Measurements from ENCODE around the gene SPATS2L.

The SPATS2L gene

DNA sequence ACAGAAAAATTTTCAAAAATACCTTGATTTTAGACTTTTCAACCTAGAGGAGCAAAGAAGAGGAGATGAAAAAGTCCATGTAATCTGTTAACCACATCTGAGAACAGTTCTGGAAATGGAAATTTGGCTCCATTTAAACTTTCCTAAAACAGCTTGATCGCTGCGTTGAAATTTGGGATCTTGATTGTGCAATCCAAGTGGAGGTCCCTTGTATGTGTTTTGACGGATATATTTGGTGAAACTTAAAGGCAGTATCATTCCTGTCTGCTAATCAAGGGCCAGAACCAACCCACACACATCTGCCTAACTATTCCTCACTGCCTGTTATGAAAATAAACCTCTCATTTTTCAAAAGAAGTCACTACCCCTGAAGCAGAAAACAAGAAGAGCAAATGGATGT, 46.6 kb downstream of the SPATS2L start:
- no peak for FAIRE-seq

DNA sequence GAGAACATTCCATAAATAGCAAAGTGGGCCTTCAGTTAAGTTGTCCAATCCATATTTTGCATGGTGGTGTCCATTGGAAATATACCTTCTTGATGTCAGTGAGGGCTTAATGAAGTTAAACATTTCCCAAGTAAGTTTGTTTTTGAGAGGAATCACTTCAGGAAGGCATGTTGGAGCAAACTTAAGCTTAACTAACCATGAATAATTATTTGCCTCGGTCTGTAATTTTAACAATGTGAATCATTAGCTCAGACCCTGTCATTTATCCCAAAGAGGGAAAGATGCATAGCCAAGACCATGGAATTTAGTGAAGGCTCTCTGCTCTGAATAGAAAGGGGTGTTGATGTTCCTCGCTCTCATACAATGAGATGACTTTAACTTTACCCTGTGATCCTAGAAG, 47.4 kb downstream of the SPATS2L start:
- FAIRE-seq: no peak

DNA sequence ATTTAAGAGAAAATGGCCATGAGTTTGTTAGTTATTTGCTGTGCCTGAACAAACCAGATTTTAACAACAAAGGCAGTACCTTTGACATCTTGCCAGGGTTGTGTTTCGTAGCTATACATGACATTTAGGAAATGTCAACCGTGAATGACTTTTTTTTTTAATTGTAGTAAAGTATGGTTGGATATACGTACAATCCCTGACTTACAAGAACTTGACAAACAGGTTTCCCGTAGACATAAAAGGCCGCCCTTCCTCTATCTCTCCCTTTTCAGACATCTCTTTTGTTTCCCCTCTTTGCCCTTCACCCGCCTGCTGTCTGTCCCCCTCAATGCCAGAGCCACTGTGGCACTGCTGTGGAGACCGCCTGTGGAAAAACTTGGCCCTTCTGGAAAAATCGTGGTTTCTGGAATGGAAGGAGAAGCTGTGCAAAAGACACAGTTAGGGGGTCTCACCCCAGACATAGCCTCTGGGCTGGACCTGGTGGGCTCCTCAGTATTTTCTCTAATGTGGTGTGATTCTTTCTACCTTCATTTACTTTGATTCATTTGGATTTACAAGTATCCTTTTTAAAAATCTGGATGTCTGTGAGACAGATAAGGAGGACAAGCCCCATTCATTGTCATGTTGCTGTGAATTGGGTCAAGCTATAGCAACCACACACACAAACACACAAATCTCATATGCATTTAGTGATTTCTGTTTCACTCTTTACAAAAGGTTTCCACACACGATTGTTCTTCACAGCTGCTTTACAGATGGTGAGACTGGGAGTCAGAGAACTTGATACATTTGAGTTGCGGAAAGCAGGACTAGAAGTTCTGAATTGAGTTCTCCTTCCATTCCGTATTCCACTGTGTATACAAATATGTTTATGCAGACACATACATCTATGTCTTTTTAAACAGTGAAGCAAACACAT, 48.6 kb downstream of the SPATS2L start:
- no peak for FAIRE-seq

DNA sequence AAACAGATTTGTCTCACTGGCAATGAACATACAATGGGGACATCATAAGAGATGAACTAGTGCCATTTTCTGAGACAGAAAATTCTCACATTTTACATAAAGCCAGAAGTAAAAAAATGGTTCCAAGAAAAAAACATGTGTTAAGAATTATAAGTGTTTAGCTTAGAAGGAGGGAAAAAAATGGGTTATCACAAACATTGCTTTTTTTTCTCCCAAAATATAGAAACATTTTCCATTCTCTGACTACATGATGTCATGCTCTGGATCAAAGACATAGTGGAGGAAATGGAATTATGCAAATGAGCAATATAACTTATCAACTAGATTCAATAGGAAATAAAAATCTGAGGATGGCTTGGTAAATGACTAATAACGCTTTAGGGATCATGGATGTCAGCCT, 49.8 kb downstream of the SPATS2L start:
- no peak for FAIRE-seq

DNA sequence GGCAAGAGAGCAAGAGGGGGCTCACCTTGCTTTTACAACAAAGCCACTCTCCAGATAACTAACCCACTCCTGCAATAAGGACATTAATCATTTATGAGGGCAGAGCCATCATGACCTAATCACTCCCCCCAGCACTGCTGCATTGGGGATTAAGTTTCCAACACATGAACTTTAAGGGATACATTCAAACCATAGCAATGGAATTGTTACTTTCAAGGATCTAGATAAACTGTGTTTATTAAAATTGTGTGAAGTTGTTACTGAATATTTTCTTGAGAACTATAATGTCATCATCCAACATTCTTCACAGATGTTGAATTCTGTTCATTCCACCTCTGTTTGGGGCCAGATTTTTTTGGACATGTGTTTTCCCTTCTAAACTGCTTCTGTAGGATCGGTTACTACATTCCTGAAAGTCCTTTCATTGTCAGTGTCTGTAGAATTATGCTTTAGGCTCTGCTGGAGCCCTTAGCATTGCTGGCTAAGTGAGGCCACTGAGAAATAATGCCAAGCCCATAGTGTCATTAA, 50.4 kb downstream of the SPATS2L start:
- FAIRE-seq: no peak

DNA sequence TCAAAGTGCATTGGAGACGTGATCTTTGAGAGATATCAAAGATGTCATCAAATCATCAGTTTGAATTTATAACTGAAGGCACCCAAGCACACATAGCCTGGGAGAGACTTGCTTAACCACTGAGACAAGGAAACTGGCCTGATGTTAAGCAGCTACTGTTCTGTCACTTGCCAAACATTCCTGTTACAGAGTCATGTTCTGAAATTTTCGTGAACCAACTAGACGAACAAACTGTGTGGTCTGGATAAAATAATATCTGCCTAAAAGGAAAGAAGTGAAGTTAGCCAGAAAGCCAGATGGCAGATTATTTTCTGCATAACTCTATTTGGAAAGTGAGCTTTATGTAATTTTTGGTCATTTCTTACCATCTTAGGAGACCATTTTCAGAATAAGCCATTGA, 51.4 kb downstream of the SPATS2L start:
- no peak for FAIRE-seq

DNA sequence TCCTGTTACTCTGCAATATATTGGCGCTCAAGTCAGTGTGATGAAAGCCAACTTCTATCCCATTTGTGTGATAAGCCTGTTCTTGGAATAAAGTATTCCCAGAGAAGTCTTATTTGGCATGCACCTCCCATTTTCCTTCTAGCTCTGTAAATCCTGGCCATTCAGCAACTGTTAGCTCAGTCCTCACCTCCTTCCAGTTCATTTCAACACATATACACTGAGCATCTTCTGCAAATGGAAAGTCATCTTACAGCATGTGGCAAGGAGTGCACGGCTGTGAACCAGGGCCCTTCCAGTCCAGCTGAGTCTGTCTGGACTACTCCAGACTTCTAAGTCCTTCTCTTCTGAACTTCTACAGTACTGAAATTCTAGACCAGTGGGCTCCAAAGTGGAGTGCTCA, 53.1 kb downstream of the SPATS2L start:
- FAIRE-seq: no peak

DNA sequence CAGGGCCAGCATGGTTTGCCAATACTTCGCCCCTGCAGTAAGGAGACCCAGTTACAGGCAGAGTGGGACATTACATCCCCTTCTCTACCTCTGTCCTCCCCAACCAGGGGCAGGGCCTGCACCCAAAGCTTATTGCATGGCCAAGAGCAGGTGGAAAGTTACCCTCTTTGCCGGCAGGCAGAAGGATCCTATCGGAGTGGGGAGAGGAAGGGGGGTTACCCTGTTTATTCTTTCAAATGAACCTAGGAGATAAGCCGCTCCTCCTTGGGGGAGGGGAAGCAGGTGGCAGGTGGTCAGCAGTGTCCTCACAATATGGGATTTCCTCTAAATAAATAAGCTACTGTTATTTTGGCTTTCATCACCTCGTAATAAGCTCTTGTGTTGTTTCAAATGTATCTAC, 53.9 kb downstream of the SPATS2L start:
- no peak for FAIRE-seq

DNA sequence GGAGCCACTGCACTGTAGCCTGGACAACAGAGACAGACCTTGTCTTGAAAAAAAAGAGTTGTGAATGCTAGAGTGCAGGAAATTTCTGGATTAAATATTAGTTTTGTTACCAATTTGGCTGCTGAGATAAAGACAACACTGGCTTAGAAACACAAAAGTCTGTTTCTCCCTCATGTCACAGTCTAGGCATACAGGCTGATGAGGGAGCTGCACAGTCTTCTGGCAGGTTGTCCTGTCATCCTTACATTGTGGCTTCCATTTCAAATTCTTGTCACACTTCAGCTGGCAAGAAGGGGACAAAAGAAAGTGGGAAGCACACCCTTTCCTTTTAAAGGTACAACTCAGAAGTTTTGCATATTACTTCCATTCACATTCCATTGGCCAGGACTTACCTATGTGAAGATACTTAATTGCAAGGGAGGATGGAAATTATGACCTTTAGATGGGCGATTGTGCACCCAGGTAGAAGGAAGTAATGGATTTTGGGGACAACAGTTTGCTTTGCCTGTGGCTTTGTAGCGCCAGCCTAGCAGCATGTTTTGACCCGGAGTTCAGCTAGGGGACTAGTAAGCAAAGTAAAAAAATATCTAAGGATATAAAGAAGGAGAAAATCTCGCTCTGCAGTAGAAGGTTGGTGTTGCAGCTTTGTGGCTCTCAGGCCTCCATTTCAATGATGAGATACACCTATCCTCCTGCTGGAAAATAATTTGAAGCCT, 55.9 kb downstream of the SPATS2L start:
- no peak for FAIRE-seq

DNA sequence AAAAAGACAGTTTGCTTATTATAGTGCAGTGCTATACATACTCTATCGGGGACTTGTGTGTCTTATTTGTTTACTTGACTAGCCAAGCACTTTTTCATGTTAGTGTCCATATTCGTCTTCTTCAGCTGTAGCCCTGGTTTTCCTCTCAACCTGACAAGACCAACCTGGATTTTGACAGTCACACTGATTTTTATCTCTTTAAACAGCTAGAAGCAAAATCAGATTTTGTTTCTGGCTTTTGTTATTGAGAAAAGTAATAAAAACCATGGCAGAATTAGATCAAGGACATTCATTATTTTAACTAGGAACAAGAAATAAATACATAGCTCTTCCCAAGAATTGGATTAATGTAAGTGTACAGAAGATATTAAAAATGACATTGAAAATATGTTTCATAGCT, 56.8 kb downstream of the SPATS2L start:
- peak; percentile 58 for FAIRE-seq

DNA sequence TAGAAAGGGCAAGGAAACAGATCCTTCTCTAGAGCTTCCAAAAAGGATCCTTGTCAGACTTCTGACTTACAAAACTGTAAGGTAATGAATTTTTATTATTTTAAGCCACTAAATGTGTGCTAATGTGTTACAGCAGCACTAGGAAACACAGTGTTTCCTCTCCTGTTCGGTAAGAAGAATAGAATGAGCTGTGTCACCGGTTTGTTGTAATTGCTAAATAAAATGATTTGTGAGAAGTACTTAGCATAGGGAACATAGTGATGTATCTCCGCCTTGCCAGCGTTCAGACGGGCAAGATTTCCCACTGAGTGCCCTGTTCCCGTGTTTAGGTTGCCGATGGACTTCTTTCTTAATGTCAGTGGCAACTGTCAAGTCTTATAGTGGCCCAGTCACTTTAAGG, 57.6 kb downstream of the SPATS2L start:
- FAIRE-seq: no peak

DNA sequence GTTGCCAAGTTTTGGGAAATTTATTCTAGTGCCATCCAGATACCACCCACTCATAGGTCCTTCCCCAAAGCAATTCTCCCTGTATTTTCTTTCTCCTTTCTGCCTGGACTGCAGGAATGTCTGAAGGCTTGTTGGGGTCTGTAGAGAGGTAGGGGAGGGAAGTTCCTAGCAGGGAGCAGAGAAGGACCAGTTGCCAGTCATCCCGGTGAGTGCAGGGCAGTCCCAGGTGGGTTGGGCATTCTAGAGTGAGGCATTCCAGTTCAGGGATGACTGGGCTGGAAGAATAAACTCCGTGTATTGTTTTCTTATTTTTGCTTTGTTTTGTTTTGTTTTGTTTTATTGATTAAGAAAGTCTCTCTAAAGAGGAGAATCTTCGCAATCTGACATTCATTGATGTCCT, 58.1 kb downstream of the SPATS2L start:
- no peak for FAIRE-seq

DNA sequence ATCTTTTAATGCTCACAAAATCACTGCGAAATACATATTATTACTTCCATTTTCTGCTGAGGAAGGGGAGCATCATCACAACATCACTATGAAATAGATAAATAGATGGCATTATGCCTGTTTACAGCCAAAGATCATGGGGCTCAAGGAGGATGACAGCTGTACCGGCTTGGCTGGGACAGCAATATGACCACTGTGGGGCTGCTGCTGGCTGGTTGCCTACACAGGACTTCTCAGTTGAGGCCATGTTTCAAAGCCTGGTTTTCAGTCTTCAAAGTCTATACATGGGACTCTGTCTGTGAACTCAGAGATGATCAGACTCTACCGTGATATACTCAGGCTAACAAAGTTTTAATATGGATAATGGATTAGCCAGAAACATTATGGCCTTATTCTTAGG, 58.7 kb downstream of the SPATS2L start:
- FAIRE-seq: no peak

DNA sequence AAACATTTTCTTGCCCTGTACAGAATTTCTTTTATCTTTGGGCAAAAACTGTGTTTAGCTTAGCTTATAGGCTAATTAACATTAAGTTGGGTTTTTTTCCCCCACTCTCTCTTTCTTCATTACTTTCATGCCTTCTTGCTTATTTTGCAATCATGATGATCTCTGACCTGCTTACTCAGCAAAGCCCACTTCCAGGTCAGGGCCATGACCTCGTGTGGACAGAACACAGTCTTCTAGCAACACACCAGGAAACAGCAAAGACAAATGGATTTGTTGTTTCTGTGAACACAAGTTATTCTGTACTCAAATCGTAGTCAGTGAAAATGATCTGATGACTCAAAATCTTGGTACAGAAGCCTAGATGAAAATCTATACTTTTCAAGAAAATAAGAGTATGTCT, 60.7 kb downstream of the SPATS2L start:
- peak; percentile 89 for FAIRE-seq

DNA sequence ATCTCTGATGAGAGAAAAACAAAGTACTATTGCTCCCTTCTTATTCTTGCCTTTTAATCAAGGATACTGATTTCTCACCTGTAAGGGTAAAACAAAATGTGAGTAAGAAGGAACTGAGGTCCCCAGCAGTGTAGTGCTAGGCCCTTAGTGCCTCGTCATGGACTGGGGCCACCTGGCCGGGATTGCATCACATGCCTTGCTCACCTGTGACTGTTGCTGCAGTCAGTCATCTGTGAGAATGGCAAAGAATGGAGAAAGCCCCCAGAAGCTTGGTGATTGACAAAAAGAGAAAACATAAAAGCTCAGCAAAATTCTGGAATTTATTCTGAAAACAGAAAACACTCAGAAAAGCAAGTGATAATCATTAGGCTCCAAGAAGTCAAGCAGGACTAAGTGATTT, 63.4 kb downstream of the SPATS2L start:
- no peak for FAIRE-seq

DNA sequence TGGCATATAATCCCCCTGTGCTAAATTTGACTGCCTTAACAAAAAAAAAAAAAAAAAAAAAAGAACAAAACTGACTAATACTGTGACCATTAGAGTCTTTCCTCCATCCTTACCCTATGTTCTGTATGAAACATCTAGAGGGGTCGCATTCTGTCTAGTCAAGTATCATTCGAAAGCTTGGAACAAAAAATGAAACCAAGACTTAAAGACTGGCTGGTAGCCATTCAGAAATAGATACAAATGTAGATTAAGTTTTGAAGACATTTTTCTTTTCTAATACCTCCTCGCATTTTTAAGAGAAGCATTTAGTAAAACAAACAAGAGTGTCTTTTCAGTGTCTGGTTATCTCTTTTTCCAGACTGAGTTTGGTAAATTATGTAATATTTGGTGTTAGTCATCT, 66.7 kb downstream of the SPATS2L start:
- FAIRE-seq: no peak

DNA sequence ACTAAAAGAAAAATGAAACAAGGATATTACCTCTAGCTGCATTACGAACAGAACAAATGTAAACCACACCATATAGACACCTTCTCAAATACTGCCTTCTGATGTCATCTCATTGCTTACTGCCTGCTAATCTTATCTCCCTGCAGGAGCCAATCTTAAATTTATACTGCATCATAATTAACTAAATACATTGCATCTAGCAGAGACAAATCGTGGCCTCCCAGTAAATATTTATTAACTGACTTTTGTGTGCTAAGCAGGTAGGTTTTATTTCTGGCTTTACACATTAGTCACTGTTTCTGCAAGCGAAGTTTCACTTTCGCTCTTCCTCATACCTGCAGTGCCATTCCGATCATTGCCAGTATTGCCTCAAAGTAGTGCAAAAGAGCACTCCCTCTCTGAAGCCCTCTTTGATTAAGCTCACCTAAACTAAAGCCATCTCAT, 67.5 kb downstream of the SPATS2L start:
- no peak for FAIRE-seq

DNA sequence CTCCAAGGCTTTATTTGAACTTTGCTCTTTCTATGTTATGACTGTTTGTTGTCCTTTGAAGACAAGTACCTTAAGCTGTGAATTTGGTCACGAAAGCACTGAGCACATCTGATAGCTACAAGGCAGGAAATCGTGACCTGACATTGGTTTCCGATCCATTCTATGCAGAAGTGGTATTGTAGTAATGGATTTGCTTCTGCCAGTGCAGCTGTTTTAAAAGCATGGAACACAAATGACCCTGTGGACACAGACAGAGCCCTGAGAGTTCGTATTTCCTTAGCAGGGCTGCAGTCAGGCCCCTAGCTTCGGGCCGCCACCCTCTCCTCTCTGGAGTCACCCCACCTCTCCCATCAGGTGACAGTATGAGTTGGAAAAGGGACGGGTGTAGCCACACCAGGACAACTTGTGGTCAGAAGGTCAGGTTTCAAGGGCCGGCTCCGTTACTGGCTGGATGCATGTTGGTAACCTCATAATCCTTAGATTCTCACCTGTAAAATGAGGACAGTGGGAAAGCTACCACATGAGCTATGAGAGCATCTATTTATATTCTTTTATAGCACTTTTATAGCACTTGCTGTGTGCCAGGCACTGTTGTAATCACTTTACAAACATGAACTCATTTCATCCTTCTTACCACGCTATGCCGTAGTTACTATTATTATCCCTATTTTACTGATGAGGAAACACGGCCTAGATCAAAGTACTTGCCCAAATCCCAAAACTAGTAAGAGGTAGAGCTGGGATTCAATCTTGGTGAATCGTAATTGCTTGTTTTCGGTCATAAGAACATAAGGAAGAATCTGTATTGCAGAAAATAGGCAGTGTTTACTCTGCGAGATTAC, 70.2 kb downstream of the SPATS2L start:
- peak; percentile 21 for FAIRE-seq

DNA sequence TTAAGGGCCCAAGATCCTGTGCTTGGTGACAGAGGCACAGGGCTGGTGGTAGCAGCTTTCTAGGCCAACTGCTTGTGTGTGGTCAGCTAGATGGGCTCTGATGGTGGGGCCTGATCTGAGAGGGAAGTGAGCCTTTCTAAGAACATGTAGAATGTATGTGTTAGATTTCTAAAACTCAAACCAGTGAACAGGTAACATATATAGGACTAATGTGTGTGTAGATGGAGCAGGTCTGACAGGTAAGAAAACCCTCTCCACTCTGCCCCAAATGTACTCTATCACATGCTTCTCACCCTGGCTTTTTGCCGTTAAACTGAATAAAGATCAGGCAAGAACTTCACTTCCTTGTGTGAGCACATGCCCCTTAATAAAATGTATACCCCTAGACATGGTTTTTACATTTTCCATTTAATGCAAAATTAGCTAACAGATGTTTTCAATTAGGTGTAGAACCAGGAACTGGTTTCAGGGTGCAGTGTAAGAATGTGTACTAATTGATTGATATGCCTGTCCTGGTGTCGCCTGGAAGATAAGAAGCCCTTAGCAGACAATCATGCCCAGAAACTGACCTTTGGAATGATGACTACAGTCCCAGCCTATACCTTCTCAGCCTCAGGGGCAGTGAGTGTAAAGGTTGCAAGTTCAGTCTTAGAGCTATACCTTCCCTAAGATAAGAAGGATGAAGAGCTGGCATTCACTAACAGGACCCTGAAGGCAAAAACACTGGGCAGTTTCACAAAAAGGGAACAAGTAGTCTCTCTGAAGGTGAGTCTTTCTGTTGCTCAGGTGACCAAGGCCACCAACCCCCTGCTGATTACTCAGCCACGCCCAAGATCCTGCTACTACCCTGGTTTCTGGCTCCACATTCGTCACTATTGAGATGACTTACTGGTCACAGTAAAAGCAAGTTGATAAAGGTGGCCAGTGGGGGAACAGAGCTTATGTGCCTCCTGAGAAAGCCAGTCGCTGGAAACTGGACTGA, 71.2 kb downstream of the SPATS2L start:
- FAIRE-seq: no peak

DNA sequence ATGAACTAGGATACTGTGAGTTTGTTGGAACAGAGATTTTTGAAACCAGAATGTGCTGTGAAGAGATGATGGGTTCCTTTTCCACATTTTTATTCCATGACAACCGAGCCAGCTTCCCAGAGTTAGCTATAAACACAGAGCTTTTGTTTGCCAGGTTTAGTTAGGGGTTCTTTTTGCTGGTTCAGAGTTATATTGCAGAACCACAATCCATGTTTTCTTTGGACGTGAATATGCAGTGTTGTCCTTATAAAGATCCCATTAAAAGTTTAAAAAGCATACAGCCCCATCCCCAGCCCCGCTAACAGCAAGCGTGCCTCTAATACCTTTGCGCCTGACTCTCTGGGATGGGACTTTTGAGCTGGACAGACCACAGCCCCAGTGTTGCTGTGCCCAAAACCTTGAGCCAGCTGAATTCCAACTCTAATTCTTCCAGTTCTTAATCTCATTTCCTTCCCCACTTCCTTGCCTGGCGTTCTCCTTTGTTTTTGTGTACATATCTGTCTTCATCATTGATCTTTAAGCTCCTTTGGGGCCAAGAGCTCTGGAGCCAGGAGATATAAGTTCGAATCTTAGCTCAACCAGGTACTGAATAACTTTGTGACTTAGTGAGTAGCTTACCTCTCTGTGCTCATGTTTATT, 72.3 kb downstream of the SPATS2L start:
- FAIRE-seq: no peak

DNA sequence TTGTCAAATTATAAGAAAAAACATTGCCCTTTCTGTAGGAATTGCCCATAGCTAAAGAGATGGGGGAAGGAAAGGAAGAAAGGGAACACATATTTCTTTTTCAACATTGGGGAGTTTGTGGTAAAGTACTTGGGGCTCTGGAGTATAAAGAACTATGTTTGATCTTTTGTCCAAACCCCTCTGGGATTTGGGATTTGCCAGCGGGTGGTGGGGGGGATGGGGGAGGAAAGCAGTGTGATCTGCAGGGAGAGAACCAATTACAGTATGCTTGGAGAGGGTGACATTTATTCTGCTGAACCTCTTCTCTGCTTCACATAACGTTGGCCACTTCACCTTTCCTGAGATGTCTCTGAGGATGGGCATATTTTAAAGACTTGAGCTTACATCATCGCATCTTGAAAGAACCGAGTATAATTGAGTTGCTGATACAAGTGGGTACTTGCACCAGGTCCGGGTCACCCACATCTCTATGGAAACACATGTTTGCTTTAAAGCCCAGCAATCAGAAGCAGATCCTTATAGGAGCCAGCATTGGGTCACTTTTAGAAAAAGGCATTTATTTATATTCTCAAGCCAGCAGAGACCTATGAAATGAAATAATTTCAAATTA, 73.1 kb downstream of the SPATS2L start:
- no peak for FAIRE-seq
